GM18520 (cell line): Measurements from ENCODE around the gene HDGFL2.

Source experiments
- ATAC-seq: cut with Tn5 transposase; IDR thresholded peaks from one replicate; pipeline ENCODE4 v1.9.1; 2021; ENCODE audit not compliant: unreplicated experiment

Gene HDGFL2

GRCh38 chr19:4496304-4496703 is 24.2 kb downstream of the HDGFL2 start:
- ATAC-seq = no peak

DNA sequence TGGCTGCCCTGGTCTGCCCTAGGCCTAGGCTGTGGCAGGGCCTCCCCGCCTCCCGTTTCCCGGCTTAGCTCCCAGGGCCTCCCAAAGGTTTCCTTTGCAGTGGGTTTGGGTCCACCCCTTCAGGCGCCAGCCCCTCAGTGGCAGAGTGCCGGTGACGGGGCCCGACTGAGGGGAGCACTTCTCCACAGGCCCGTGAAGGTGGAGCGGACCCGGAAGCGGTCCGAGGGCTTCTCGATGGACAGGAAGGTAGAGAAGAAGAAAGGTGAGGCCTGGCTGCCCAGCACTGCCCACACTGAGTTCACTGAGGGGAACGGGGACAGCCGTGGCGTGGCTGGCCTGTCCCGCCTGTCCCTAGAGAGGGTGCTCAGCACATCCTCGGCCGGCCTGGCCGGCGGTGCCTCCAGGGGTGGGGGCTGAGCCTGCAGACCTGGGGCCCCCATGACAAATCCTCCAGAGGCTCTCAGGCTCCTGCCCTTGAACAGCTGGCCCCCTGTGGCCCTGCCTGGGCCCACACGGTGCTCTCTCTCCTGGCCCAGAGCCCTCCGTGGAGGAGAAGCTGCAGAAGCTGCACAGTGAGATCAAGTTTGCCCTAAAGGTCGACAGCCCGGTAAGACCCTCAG is 25.8 kb downstream of the HDGFL2 start:
- ATAC-seq = no peak

DNA sequence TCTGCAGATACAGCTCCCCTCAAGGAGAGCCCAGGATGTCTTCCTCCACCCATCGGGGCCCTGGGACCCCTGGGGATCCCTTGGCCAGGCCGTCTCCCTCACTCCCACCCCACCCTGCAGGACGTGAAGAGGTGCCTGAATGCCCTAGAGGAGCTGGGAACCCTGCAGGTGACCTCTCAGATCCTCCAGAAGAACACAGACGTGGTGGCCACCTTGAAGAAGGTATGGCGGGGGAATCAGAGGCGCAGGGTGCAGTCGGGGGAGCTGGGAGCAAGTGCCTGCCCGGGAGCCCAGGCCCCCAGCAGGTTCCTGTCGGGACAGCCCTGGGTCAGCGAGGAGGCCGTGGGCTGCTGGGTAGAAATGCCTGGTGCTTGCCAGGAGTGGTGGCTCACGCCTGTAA is 26.6 kb downstream of the HDGFL2 start:
- ATAC-seq = no peak

GRCh38 chr19:4499318-4499717 is 27.2 kb downstream of the HDGFL2 start:
- ATAC-seq = no peak

DNA sequence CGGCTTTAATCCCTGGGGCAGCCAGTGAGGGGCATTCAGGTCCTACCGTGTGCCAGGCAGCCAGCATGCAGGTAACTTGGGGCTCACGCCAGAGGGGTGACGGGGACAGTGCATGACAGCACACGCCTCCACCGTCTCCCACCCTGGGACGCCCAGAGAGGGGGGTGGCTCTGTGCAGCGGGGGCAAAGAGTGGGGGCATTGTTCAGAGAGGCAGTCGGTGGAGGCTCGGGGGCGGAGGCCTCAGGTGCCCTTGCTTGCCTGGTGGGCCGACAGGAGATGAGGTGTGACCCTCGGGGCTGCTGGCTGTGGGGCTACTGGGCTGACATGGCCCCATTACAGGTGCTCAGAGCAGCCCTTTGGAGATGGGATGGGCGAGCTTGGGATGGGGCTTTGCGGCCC is 27.8 kb downstream of the HDGFL2 start:
- ATAC-seq = no peak

GRCh38 chr19:4500841-4501591 is 28.9 kb downstream of the HDGFL2 start:
- no peak for ATAC-seq

DNA sequence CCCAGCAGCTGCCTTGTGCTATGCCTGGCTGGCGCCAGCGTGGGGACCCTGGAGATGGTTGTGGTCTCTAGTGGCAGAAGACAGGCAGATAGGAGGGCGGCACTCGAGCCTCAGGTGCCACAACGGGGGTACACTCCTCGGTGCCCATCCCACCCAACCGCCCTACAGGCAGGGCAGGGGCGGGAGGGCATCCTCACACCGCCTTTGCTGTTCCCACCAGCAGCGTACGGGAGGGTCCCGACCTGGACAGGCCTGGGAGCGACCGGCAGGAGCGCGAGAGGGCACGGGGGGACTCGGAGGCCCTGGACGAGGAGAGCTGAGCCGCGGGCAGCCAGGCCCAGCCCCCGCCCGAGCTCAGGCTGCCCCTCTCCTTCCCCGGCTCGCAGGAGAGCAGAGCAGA is 29.6 kb downstream of the HDGFL2 start:
- no peak for ATAC-seq

- no peak for ATAC-seq
Observed at GRCh38 chr19:4502282-4503131, 30.4 kb downstream of the HDGFL2 start.

DNA sequence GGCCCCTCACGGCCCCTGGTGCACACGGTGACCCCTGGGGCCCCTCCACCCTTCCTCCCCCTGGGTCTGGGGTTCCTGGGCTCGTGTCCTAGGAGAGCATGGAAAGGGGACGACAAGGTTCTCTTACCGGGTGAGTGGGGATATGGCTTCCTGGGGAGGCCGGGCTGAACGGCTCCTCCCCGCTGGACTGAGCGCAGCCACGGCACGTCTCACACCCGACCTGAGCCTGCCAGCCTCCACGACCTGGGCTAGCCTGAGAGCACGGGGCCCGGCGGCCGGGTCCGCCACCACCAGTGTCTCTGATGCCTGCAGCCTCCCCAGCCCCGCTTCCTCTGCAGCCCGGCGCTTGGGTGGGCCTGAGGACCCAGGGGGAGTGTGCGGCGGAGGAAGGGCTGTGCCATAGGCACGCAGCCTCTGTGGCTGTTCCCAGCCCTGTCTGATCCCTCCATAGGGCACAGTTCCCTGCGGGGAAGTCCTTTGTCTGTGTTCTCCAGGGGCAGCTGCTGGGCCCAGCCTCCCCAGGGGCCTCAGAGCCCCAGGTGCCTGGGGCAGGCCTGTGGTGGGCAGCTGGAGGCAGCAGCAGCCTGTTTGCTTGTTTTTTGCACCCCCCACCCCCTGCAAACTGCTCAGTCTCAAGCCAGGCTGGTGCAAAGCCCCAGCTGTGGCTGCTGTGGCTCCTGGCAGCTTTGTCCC is 31.2 kb downstream of the HDGFL2 start:
- no peak for ATAC-seq

DNA sequence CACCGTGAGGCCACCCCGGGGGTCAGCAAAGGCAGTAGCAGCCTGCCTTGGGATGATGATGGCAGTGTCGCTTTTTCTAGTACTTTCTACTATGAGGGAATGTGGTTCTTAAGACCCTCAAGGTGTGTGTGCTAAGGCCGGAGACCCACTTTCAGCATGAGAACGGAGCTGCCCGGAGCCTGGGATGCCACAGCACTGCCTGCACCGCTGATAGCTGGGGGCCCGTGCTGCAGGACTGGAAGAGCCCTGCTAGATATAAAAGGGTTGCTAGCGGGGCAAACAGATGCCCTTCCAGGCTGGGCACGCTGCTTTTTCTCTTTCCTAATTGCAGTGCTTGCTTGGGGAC is 31.7 kb downstream of the HDGFL2 start:
- no peak for ATAC-seq

- no peak for ATAC-seq
Observed at GRCh38 chr19:4504297-4504701, 32.2 kb downstream of the HDGFL2 start.

DNA sequence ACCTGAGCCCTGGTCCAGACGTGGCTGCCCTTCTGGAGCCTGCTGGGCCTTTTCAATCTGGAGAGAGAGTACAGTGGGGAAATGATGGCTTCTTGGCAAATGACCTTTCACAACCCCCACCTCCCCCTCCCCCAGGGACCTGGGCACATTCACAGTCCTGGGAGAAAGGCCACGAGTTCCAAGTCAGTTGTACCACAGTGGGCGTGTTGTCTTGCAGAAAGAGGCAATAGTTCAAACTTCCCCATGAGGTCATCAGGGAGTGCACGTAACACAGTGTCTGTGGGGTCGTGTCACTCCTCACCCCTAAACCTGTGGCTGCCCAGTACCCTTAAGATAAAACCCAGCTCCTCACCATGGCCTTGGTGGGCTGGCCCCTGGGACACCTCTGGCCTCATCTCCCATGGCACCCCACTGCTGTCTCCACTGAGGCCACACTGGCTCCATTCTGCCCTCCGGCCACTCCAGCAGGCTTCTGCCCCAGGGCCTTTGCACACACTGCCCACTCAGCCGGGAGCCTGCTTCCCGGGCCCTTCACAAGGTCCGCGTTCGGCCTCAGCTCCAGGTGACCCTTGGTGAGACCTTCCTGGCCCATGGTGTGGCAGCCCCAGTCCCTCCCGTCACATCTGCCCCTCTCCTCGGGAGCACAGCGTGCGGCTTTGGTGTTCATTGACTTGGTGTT is 32.9 kb downstream of the HDGFL2 start:
- ATAC-seq = no peak

DNA sequence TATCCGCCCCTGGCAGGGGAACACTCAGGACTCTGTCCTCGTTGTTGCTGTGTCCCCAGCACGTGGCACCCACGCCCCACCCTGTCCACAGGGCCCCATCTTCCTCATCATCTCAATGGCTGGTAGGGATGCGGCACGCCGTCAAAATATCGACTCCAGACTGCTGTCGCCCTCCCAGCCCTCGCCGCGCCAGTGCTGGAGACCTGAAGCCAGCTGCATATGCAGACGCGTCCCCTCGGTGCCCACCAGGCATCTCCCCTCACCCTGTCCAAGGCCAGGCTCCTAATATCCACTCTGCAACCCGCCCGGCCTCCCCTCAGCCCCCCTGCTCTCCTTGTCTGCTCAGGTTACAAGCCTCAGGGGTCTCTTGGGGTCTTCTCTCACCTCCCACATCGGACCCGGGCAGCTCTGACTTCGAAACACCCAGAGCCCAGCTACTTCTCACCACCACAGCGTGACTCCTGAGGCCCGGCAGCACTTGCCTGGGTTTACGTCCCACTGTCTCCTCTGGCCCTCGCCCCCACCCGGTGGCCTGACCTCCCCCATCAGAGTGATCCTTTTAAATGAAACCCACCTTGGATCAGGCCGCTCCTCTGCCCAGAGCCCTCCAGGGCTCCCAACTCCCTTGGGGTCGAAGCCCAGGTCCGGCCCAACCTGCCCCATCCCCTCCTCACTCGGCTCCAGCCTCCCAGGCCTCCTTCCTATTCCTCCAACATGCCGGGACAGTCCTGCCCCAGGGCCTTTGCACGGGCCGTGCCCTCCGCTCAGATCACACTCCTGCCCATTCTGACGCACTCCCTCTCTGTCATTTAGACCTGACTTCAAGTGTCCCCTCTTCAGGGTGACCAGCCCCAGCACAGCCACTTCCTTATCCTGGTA is 33.7 kb downstream of the HDGFL2 start:
- no peak for ATAC-seq

DNA sequence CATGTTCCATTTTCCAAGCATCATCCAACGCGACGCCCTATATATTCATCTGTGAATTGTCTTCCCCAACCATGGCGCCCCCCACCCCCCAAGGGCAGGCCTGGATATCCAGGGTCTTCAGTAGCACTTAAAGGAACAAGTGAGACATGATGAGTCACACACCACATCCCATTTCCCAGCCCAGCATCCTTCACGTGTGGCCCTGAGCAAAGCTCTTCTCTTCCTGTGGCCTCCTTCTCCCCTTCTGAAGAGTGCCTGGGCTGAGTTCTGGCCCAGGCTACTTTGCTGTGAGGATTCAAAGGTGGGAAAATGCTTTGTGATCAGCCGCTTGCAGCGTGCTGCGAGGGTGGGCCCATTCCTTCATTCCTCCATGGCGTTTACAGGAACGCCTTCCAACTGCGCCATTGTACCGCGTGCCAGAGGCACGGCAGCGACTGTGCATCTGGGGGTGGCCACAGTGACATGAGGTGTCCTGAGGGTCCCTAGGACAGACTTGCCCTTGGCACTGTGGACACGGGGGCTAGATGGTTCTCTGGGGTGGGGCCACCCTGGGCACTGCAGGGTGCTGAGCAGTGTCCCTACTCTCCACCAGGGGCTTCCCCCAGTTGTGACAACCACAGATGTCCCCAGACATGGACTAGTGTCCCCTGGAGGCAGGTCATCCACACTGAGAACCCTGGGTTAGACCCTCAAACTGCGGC is 34.5 kb downstream of the HDGFL2 start:
- no peak for ATAC-seq

DNA sequence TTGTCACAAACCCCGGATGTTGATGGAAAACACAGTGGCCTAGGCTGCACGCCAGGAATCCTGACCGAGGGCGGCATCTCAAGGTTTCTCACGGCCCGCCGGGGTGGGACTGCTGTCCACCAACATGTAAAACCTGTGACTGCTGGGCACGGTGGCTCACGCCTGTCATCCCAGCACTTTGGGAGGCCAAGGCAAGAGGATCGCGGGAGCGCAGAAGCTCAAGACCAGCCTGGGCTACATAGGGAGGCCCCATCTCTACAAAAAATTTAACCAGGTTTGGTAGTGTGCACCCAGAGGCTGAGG is 35.0 kb downstream of the HDGFL2 start:
- ATAC-seq = no peak

- ATAC-seq = no peak
Observed at GRCh38 chr19:4507804-4508203, 35.7 kb downstream of the HDGFL2 start.

- ATAC-seq = no peak
Observed at GRCh38 chr19:4508698-4509097, 36.6 kb downstream of the HDGFL2 start.

DNA sequence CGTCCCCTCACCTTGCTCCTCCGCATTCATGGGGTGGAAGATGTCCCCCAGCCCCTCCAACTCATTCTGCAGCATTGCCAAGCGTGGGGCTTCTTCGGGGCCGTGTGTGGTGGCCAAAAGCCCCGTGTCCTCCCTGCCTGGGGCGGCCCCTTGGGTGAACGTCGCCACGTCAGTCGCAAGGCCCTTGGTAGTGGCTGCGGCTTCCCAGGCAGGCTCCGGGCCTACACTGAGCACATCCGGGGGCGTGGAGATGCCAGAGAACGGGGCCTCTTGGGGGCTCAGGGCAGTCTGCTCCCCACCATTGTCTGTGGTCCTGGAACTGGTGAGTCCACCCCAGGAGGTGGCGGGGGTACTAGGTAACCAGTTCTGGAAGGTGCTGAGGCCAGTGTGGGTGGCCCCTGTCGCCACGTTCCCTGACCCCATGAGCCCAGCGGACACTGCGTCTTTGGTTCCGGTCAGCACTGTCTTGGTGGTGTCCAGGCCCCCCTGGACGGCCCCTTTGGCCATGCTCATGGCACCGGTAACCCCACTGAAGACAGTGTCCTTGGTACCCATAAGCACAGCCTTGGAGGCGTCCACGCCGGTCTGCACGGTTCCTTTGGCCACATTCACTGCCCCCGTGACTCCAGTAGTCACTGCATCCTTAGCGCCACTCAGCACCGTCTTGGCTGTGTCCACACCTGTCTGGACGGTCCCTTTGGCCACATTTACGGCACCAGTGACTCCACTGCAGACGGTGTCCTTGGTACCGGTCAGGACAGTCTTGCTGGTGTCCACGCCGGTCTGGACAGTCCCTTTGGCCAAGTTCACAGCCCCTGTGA is 38.5 kb downstream of the HDGFL2 start:
- no peak for ATAC-seq
